GM21528 (cell line): ENCODE results near the gene GLB1L.
"Not testable (repeated sequence)": the region's sequence is repeated elsewhere in the genome, so short reads cannot be mapped to it uniquely, and the experiment has no call there.

Experiments
- ATAC-seq: cut with Tn5 transposase; IDR thresholded peaks from one replicate; pipeline ENCODE4 v1.9.1; 2021; ENCODE audit warnings: mild to moderate bottlenecking, moderate library complexity; ENCODE audit not compliant: unreplicated experiment, low FRiP score

Gene GLB1L

DNA sequence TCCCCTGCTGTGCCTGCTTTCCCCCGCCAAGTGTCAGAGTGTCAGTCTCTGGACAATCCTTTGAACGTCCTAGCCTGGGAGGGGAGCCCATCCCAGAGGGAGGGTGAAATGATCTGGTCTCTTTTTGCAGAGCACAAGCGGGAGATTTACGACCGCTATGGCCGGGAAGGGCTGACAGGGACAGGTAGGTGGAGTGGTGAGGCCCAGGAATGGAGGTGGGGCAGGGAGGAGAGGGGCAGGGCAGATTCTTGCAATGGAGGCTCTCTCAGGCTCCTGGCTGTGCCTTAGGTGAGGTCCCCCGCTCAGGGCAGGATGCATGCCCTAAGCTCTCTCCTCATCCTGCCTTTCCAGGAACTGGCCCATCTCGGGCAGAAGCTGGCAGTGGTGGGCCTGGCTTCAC, 36.3 kb upstream of the GLB1L start:
- no peak for ATAC-seq

DNA sequence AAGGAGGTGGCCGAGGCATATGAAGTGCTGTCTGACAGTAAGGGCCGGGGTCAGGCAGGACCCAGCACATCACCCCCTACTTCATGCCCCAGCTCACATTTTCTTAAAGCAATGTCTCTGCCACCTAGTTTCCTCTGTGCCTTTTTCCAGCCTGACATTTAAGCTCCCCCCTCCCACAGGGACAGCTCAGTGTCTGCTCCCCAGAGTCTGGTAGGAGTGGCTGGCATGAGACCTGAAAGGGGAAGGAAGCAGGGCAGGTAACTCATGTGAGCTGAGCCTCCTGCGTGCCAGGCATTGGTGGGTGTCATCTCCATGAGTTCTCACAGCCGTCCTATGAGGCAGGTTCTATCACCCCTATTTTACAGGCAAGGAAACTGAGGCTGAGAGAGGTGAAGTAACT, 35.4 kb upstream of the GLB1L start:
- ATAC-seq: no peak

- ATAC-seq: no peak
Measured at GRCh38 chr2:219279916-219280516, 34.8 kb upstream of the GLB1L start.

DNA sequence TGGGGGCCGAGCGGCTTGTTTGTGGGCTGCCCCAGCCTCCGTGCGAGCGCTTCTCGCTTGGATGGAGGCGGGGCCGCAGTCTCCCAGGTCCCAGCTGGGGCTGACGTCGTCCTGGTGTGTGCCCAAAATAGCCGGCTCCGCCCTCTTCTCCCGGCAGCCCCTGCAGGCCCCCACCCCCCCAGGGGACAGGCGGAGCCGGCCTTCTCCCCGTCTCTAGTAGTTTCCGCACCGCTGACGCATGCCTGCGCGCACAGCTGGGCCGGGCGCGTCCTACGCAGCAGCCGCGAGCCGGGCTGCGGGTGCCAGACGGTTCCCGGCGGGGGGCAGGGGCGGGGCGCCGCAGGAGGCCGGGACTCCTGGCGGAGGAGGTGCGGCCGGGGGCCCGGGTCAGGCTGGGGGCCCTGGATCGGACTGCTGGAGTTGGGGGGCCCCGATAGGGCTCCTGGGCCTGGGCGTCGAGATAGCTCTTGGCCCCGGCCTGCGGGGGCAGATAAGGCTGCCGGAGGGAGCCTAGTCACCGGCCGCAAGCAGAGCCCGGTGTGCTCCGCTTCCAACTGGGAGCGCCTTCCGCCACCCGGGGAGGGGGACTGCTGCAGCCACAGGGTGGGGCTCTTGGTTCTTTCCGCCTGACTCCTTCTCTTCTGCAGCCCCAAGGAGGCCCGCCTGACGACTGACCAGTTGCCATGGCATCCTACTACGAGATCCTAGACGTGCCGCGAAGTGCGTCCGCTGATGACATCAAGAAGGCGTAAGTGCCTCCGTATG, 34.1 kb upstream of the GLB1L start, which contains the start of gene DNAJB2:
Gene DNAJB2, plus strand, starts transcription at position 216 of the 765 bp plus-strand sequence. Its CDS starts 468 bp downstream, at position 684.
- ATAC-seq: peak; percentile 91

- no peak for ATAC-seq
Measured at GRCh38 chr2:219278655-219279150, 33.5 kb upstream of the GLB1L start.

DNA sequence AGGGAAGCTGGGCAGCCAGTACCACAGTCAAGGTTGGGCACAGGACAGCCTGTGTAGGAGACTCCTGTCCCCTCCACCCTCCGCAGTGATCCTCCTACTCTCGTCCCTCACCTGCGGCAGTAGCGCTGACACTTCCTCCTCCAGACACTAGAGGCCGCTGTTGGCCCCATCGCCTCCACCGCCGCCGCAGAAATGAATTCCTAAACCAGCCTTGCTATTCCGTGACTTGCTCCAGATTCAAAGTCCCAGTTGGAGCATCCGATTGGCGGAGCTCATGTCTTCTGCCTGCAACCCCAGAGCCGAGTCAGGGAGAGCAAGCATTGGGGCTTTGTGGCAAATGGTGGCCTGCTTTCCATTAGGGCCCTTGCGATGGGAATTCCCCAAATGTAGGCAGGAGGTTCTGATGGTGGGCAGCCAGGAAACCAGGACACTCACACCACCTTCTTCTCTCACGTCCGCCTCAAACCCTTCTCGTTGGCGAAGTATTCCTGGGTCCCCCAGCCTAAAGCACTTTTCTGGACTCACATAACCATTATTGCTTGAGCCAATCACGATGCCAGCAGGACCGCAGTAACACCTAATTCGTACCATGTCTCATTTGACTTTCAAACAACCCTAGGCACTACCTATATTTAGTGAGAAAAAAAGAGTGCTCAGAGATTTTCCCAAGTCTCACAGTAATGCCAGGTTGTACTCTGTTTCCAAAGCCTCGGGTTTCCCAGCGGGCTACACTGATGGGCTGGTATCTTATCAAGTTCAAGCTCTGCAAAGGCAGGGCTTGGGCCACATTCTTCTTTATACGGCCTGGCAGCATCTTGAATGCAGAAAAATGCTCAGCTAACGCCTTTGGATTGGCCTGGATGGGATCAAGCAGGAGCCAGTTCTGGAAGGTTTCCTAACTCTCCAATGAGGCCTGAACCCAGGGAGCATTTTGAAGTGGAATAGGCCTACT, 32.7 kb upstream of the GLB1L start:
- ATAC-seq: no peak

DNA sequence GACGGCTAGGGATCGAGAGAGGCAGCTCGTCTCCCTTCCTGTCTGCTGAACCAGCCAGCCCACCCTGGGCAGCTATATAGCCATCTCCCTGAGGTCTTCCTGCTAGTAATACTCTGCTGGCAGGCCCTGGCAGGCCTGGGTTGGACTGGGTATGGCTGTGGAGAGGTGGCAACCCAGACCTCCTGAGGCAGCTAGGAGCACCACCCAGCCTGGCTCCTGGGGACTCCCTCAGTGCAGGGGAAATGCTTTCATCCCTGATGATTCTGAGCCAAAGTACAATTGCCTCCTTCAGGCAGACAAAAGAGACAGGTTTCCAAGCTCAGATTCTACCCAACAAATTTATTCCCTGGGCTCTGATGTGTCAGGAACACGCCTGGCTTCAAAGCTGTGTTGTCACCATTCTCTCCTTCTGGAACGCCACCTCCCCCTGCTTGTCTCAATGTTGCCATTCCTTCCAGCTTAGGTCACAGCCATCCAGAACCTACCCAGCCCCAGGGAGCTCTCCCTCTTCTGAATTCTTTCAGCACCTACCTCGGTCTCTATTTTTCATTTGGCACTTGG, 29.2 kb upstream of the GLB1L start:
- no peak for ATAC-seq

DNA sequence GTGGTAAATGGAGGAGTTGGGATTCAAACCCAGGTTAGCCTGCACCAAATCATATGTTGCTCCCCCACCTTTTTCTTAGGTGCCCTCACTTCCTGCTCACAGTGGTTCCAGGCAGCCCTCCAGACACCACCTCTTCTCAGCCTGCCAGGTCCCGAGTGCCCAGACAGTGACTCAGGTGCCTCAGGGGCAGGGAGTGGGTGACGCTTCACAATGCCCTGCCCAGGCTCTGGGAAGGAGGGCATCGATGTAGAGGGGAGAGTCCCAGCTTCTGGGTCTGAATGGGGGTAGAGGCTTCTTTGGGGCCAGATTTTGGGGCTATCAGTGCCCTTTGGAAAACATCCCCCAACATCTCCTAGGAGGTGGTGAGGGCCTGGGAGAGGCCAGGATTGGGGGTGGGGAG, 28.7 kb upstream of the GLB1L start:
- no peak for ATAC-seq

- ATAC-seq: no peak
Measured at GRCh38 chr2:219272995-219273394, 27.8 kb upstream of the GLB1L start.

DNA sequence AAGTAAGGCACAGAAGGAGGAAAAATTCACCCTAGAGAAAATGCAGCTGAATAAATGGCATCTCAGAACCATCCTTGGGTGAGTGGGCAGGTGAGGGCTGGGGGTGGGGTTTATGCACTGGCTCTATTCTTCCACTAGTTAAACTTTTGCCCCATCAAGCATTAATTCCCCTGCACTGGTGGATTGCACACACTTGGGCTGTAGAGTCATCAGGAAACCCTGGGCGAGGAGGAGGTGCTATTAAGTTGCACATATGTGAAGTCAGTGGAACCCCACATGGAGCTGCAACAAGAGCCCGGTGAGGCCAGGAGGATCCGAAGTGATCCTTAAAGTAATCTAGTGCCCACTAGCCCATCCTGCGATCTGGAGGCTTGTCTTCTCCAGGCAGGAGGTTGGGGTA, 27.1 kb upstream of the GLB1L start:
- no peak for ATAC-seq

DNA sequence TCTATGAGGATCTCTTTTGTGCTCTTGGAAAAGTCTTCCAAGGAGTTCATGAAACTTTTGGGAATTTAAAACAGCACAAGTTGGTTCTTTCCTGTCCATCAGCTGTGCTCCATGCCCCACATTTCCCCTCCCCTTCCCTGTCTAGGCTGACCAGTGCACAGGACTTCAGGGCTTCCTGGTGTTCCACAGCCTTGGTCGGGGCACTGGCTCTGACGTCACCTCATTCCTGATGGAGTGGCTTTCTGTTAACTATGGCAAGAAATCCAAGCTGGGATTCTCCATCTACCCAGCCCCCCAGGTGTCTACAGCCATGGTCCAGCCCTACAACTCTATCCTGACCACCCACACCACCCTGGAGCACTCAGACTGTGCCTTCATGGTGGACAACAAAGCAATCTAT, 25.8 kb upstream of the GLB1L start:
- no peak for ATAC-seq

GRCh38 chr2:219270055-219270372, 24.8 kb upstream of the GLB1L start:
- no peak for ATAC-seq

GRCh38 chr2:219269362-219270054, 24.3 kb upstream of the GLB1L start:
- ATAC-seq: no peak

- no peak for ATAC-seq
Measured at GRCh38 chr2:219268294-219268693, 23.1 kb upstream of the GLB1L start.

DNA sequence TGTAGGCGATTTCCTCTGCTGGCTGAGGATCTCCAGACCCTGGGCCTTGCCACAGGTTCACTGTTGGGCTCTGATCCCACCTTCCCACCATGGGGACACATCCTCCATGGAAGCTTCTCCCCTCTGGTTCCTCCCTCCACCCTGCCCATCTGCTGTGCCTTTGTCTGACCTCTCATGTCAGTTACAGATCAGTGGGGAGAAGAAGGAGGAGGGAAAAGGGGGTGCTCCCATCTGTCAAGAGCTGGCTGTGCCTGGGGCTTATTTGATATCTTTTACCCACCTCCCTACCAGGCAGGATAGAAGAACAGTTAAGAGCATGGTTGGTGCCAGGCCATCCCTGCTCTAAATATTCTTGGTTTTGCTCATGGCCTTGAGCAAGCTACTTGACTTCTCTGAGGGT, 21.6 kb upstream of the GLB1L start:
- no peak for ATAC-seq

- no peak for ATAC-seq
Measured at GRCh38 chr2:219266232-219266631, 21.0 kb upstream of the GLB1L start.

DNA sequence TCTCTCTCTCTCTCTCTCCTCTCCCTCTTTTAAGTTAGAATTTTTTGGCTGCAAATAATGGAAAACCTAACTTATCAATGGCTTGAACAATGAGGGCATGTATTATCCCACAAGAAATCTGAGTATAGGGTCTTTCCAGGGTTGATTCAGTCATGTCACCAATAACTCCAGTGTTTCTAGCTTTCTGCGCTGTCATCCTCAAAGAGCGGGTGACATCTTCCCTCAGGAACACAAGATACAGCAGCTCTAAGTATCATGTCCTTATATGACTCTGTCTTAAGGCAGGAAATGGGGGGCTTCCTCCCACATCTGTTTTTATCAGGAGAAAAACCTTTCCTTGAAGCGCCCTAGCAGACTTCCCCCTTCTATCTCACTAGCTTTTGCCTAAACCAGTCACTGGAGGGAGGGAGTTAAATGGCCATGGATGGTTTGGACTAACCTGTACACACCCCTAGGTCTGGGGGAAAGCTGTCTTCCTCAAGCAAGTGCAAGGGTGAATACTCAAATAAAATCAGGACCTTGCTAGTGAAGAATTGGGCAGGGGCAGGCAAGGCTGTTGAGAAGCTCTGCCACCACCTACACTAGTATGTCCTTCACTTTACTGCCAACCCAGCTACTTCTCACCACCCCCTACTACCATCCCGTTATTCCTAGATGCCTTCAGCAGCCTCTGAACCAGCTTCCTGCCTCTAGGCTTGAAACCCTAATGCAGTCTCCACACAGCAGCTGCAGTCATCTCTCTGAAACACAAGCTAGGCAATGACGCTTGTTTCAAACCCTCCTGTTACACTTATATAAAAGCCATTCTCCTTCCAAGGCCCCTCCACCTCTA, 16.0 kb upstream of the GLB1L start:
- no peak for ATAC-seq

DNA sequence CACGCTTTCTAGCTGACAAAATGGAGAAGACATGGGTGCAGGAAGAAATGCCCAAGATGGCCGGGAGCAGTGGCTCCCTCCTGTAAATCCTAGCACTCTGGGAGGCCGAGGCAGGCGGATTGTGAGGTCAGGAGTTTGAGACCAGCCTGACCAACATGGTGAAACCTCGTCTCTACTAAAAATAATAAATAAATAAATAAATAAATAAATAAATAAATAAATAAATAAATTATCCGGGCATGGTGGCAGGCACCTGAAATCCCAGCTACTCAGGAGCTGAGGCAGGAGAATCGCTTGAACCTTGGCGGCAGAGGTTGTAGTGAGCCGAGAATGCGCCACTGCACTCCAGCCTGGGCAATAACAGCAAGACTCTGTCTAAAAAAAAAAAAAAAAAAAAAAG, 13.7 kb upstream of the GLB1L start:
- not testable (repeated sequence) for ATAC-seq

DNA sequence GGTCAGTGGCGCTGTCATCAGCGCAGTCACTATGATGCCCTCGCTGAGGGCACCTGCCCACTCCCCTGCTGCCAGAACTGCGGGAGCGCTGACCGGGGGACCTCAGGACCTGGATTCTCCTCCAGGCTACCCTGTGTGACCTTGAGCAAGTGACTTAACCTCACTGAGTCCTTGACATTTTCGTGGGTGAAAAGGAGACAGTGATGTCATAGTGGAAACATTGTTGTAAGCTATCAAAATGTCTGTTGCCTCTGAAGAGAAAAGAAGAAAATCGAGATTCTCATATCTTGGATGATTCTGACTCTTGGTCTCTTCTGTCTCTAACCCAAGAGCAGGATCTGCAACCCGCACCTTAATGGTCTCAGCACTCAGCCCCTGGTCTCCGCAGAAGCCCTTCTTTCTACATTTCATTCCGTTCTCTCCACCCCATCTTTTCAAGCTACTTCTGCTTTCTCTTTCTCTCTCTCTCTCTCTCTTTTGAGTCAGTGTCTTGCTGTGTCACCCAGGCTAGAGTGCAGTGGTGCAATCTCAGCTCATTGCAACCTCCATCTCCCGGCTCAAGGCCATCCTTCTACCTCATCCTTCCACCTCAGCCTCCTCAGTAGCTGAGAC, 9.5 kb upstream of the GLB1L start:
- ATAC-seq: peak; percentile 24
